Measurements from ENCODE around the gene ACSM4. TPM values are rescaled to one million over a fixed set of nuclear protein-coding genes. Genes with fewer than 3 reads are reported as not detected.
"Not testable (repeated sequence)": the region's sequence is repeated elsewhere in the genome, so short reads cannot be mapped to it uniquely, and the experiment has no call there.

The ACSM4 gene
- total RNA-seq, 1 donor from 2014 or later: not detected

- Mint-ChIP-seq H3K27ac (ENCODE audit: unreplicated experiment) (no peak overlapping the region), H3K4me3 (ENCODE audit: unreplicated experiment) (no peak overlapping the region), H3K27me3 (ENCODE audit: low read depth, unreplicated experiment) (no peaks in the 10 kb centered on the region), H3K9me3 (ENCODE audit: unreplicated experiment) (peaks cover 1% of the 10 kb centered on the region), H3K36me3 (ENCODE audit: low read depth, unreplicated experiment) (no peaks in the 10 kb centered on the region), H3K4me1 (ENCODE audit: low read depth, unreplicated experiment) (no peaks in the 10 kb centered on the region)
- Histone ChIP-seq H3K4me2 (ENCODE audit: low read length) (no peak overlapping the region), H2AFZ (ENCODE audit: low read depth, low read length) (no peak overlapping the region), H3K4me1 (ENCODE audit: insufficient read depth, low read length) (no peaks in the 10 kb centered on the region), H4K20me1 (ENCODE audit: insufficient read depth, low read length) (no peaks in the 10 kb centered on the region), H3K9me3 (ENCODE audit: insufficient read depth, low read depth, low read length) (peaks cover 2% of the 10 kb centered on the region), H3K79me2 (ENCODE audit: insufficient read depth, low read length) (no peaks in the 10 kb centered on the region), H3K27ac (ENCODE audit: low read depth, low read length) (no peak overlapping the region), H3K9ac (ENCODE audit: low read length) (no peak overlapping the region), H3K36me3 (ENCODE audit: insufficient read depth, low read length) (no peaks in the 10 kb centered on the region), H3K4me3 (ENCODE audit: insufficient read depth, low read depth, low read length) (no peak overlapping the region), H3K27me3 (ENCODE audit: insufficient read depth, low read length) (no peaks in the 10 kb centered on the region)
- TF ChIP-seq EZH2 (IDR thresholded peaks at IDR 0.05; ENCODE audit: insufficient read depth, low read length) (no peak), CTCF (IDR thresholded peaks at IDR 0.05; ENCODE audit: insufficient read depth, low read depth, low read length) (no peak)
- no peak for DNase-seq (ENCODE audit: low read depth)
- FAIRE-seq: no peak
These were observed 31.9 kb upstream of the ACSM4 start for GRCh38 chr12:7271893-7272514.

DNA sequence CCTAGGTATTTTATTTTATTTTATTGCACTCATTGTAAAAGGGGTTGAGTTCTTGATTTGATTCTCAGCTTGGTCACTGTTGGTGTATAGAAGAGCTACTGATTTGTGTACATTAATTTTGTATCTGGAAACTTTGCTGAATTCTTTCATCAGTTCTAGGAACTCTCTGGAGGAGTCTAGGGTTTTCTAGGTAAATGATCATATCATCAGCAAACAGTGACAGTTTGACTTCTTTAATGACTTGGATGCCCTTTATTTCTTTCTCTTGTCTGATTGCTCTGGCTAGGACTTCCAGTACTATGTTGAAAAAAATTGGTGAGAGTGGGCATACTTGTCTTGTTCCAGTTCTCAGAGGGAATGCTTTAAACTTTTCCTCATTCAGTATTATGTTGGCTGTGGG, 28.4 kb upstream of the ACSM4 start:
- not testable (repeated sequence) for H3K4me3 Mint-ChIP-seq (ENCODE audit: unreplicated experiment); FAIRE-seq; H3K4me1 Mint-ChIP-seq (ENCODE audit: low read depth, unreplicated experiment); H3K27me3 Mint-ChIP-seq (ENCODE audit: low read depth, unreplicated experiment); H3K4me3 ChIP-seq (ENCODE audit: insufficient read depth, low read depth, low read length); H3K79me2 ChIP-seq (ENCODE audit: insufficient read depth, low read length); H3K27ac ChIP-seq (ENCODE audit: low read depth, low read length); H3K4me1 ChIP-seq (ENCODE audit: insufficient read depth, low read length); H3K36me3 Mint-ChIP-seq (ENCODE audit: low read depth, unreplicated experiment); H3K9ac ChIP-seq (ENCODE audit: low read length); H3K9me3 ChIP-seq (ENCODE audit: insufficient read depth, low read depth, low read length); H4K20me1 ChIP-seq (ENCODE audit: insufficient read depth, low read length); H2AFZ ChIP-seq (ENCODE audit: low read depth, low read length); H3K27ac Mint-ChIP-seq (ENCODE audit: unreplicated experiment); H3K4me2 ChIP-seq (ENCODE audit: low read length); H3K27me3 ChIP-seq (ENCODE audit: insufficient read depth, low read length); DNase-seq (ENCODE audit: low read depth); H3K9me3 Mint-ChIP-seq (ENCODE audit: unreplicated experiment); H3K36me3 ChIP-seq (ENCODE audit: insufficient read depth, low read length)

- Histone ChIP-seq H4K20me1 (ENCODE audit: insufficient read depth, low read length) (no peaks in the 10 kb centered on the region), H3K4me1 (ENCODE audit: insufficient read depth, low read length) (no peaks in the 10 kb centered on the region), H3K36me3 (ENCODE audit: insufficient read depth, low read length) (no peaks in the 10 kb centered on the region), H3K9me3 (ENCODE audit: insufficient read depth, low read depth, low read length) (no peaks in the 10 kb centered on the region), H3K79me2 (ENCODE audit: insufficient read depth, low read length) (no peaks in the 10 kb centered on the region), H3K9ac (ENCODE audit: low read length) (no peak overlapping the region), H2AFZ (ENCODE audit: low read depth, low read length) (no peak overlapping the region), H3K27ac (ENCODE audit: low read depth, low read length) (no peak overlapping the region), H3K4me2 (ENCODE audit: low read length) (no peak overlapping the region), H3K27me3 (ENCODE audit: insufficient read depth, low read length) (no peaks in the 10 kb centered on the region), H3K4me3 (ENCODE audit: insufficient read depth, low read depth, low read length) (no peak overlapping the region)
- Mint-ChIP-seq H3K4me3 (ENCODE audit: unreplicated experiment) (no peak overlapping the region), H3K36me3 (ENCODE audit: low read depth, unreplicated experiment) (no peaks in the 10 kb centered on the region), H3K27ac (ENCODE audit: unreplicated experiment) (no peak overlapping the region), H3K4me1 (ENCODE audit: low read depth, unreplicated experiment) (no peaks in the 10 kb centered on the region), H3K27me3 (ENCODE audit: low read depth, unreplicated experiment) (no peaks in the 10 kb centered on the region), H3K9me3 (ENCODE audit: unreplicated experiment) (peaks cover 23% of the 10 kb centered on the region)
- no peak for DNase-seq (ENCODE audit: low read depth)
- no peak for FAIRE-seq
- TF ChIP-seq CTCF (IDR thresholded peaks at IDR 0.05; ENCODE audit: insufficient read depth, low read depth, low read length): no peak
- TF ChIP-seq EZH2 (IDR thresholded peaks at IDR 0.05; ENCODE audit: insufficient read depth, low read length): no peak
These were observed 21.0 kb upstream of the ACSM4 start for GRCh38 chr12:7282844-7283243.

Measured in astrocyte (in vitro differentiated cells and primary cell).